CD14-positive monocyte (primary cell): ENCODE results near the gene SCN3B. TPM values are rescaled to one million over a fixed set of nuclear protein-coding genes. Genes with fewer than 3 reads are reported as not detected.

Experiments used
- DNase-seq, 3 donors: peaks; one replicate each; pipeline ENCODE4 v3.0.0-alpha.2; 2011 to 2022
- H2AFZ ChIP-seq: 2 replicates; pipeline ENCODE4 v1.6.0; 2012; ENCODE audit warnings: mild to moderate bottlenecking, low read depth, low read length, inconsistent platforms; ENCODE audit not compliant: insufficient read depth, poor library complexity, severe bottlenecking
- H3K27ac ChIP-seq, 2 donors: 1 replicate in 1 of 2; 2 replicates in 1 of 2; pipeline ENCODE4 v1.5.1; 2012 to 2013; ENCODE audit warnings: low read length in 2 of 2, control low read depth in 1 of 2, inconsistent platforms in 1 of 2, low read depth in 1 of 2, mild to moderate bottlenecking in 1 of 2
- H3K27me3 ChIP-seq, 2 donors: one replicate each; pipeline versions ENCODE4 v1.6.0 to v1.6.1; 2011 to 2013; ENCODE audit warnings: low read length in 2 of 2; ENCODE audit not compliant: control insufficient read depth in 2 of 2, insufficient read depth in 2 of 2
- H3K36me3 ChIP-seq, 2 donors: replicated peaks in 1 of 2; 1 replicate in 1 of 2; 2 replicates in 1 of 2; pipeline versions ENCODE4 v1.5.1 to v1.6.1; 2012 to 2013; ENCODE audit warnings: low read length in 2 of 2, control low read depth in 1 of 2, inconsistent platforms in 1 of 2, mild to moderate bottlenecking in 1 of 2; ENCODE audit not compliant: insufficient read depth in 2 of 2, control insufficient read depth in 1 of 2
- H3K4me1 ChIP-seq, 2 donors: 1 replicate in 1 of 2; 2 replicates in 1 of 2; pipeline versions ENCODE4 v1.5.1 to v1.6.1; 2012 to 2013; ENCODE audit warnings: low read length in 2 of 2, control low read depth in 1 of 2, inconsistent platforms in 1 of 2, mild to moderate bottlenecking in 1 of 2, moderate library complexity in 1 of 2; ENCODE audit not compliant: insufficient read depth in 2 of 2, control insufficient read depth in 1 of 2
- H3K4me2 ChIP-seq: replicated peaks from 2 replicates; pipeline ENCODE3; 2012; ENCODE audit warnings: low read length, moderate library complexity, mild to moderate bottlenecking; ENCODE audit not compliant: poor library complexity, severe bottlenecking; ENCODE audit errors: extremely low read depth
- H3K4me3 ChIP-seq, 3 experiments: fragments of 200-600 bp in 1 of 3; sonication (generic) in 1 of 3; replicated peaks in 1 of 3; 1 replicate in 2 of 3; 2 replicates in 1 of 3; pipeline ENCODE4 v1.5.1; 2011 to 2013; ENCODE audit warnings: low read length in 3 of 3, mild to moderate bottlenecking in 3 of 3, control low read depth in 2 of 3, low read depth in 2 of 3, inconsistent platforms in 1 of 3, moderate library complexity in 1 of 3
- H3K79me2 ChIP-seq: 2 replicates; pipeline ENCODE4 v1.6.0; 2012; ENCODE audit warnings: mild to moderate bottlenecking, control low read depth, inconsistent platforms, low read length, moderate library complexity; ENCODE audit not compliant: insufficient read depth
- H3K9ac ChIP-seq: 2 replicates; pipeline ENCODE4 v1.6.0; 2017; ENCODE audit warnings: low read length, mild to moderate bottlenecking; ENCODE audit not compliant: insufficient read depth, poor library complexity, severe bottlenecking
- H3K9me3 ChIP-seq, 2 donors: replicated peaks in 1 of 2; 1 replicate in 1 of 2; 2 replicates in 1 of 2; pipeline versions ENCODE4 v1.5.1 to v1.6.1; 2012 to 2013; ENCODE audit warnings: low read length in 2 of 2, control low read depth in 1 of 2; ENCODE audit not compliant: control insufficient read depth in 1 of 2, insufficient read depth in 1 of 2
- H4K20me1 ChIP-seq: 2 replicates; pipeline ENCODE4 v1.6.0; 2012; ENCODE audit warnings: mild to moderate bottlenecking, low read length, control low read depth, moderate library complexity; ENCODE audit not compliant: insufficient read depth
- H3K27ac Mint-ChIP-seq, 7 donors: one replicate each; pipeline ENCODE4 v1.8.0; 2020; ENCODE audit warnings: mild to moderate bottlenecking in 7 of 7, mixed read lengths in 7 of 7, moderate library complexity in 6 of 7, inconsistent platforms in 2 of 7
- H3K27me3 Mint-ChIP-seq, 3 donors: one replicate each; pipeline ENCODE4 v1.8.0; 2021 to 2022; ENCODE audit warnings: low read depth in 3 of 3, mild to moderate bottlenecking in 3 of 3, mixed read lengths in 3 of 3, moderate library complexity in 3 of 3, inconsistent platforms in 1 of 3
- H3K36me3 Mint-ChIP-seq, 2 donors: one replicate each; pipeline ENCODE4 v1.8.0; 2020; ENCODE audit warnings: mixed read lengths in 2 of 2, inconsistent platforms in 1 of 2, mild to moderate bottlenecking in 1 of 2
- H3K4me1 Mint-ChIP-seq: one replicate; pipeline ENCODE4 v1.8.0; 2020; ENCODE audit warnings: mild to moderate bottlenecking, mixed read lengths
- H3K4me3 Mint-ChIP-seq, 2 donors: one replicate each; pipeline ENCODE4 v1.8.0; 2020; ENCODE audit warnings: mild to moderate bottlenecking in 2 of 2, mixed read lengths in 2 of 2, moderate library complexity in 1 of 2
- H3K9me3 Mint-ChIP-seq, 7 donors: one replicate each; pipeline ENCODE4 v1.8.0; 2020 to 2022; ENCODE audit warnings: mixed read lengths in 7 of 7, mild to moderate bottlenecking in 6 of 7, moderate library complexity in 6 of 7, inconsistent platforms in 2 of 7
- CTCF ChIP-seq: fragments of 200-600 bp; IDR thresholded peaks from one replicate; pipeline ENCODE4 v1.8.0; 2022; ENCODE audit warnings: antibody characterized with exemption, mild to moderate bottlenecking
- WGBS: methylation state at CpG from one replicate; pipeline ENCODE4 v1.1.5; 2013; ENCODE audit warnings: missing lambda C conversion rate; ENCODE audit not compliant: insufficient coverage; 5-methylcytosine and 5-hydroxymethylcytosine counted together
- intact Hi-C, 2 donors: fragments of 100-400 bp; cut with micrococcal nuclease; formaldehyde crosslinking; loops; one replicate each; pipeline versions ENCODE4 v1.15.0 to v1.15.1; 2023
- polyA plus RNA-seq, 3 donors: library from polyadenylated mRNA; depleted of rRNA in 1 of 3; unstranded in 2 of 3; stranded (reverse) in 1 of 3; fragments of 300-500 nt in 2 of 3; fragments of >200 nt in 1 of 3; fragmentation: Illumina TruSeq in 2 of 3; gene quantifications; 1 replicate in 2 of 3; 2 replicates in 1 of 3; pipeline ENCODE4 v1.2.3, GENCODE V29; 2012 to 2021

SCN3B gene
- polyA plus RNA-seq, 3 donors = not detected

- H4K20me1 ChIP-seq = no peaks in the 10 kb centered on the region
- H3K36me3 Mint-ChIP-seq = no peaks in the 10 kb centered on the region
- no peaks in the 10 kb centered on the region for H3K9me3 Mint-ChIP-seq
- WGBS = 82% methylated on average over 7 of the region's 9 CpGs
- H3K79me2 ChIP-seq = no peaks in the 10 kb centered on the region
- no peaks in the 10 kb centered on the region for H3K36me3 ChIP-seq
- H3K4me2 ChIP-seq = no peak overlapping the region
- no peak overlapping the region for H3K9ac ChIP-seq
- H3K27me3 ChIP-seq = no peaks in the 10 kb centered on the region
- H3K9me3 ChIP-seq = no peaks in the 10 kb centered on the region
- no peaks in the 10 kb centered on the region for H3K4me1 ChIP-seq
- peaks cover 0 to 8% (median 4%) of the 10 kb centered on the region in 3 donors for H3K27me3 Mint-ChIP-seq
- no peak for TF ChIP-seq CTCF
- H3K4me3 ChIP-seq = no peak overlapping the region
- no peak overlapping the region for H2AFZ ChIP-seq
- no peak overlapping the region for H3K4me3 Mint-ChIP-seq
- H3K4me1 Mint-ChIP-seq = peaks cover 5% of the 10 kb centered on the region
- DNase-seq = no peak
- peak overlapping the region in 1 of 7 donors; percentile 58 for H3K27ac Mint-ChIP-seq
- H3K27ac ChIP-seq = no peak overlapping the region
- intact Hi-C loops = no loop called here
These were observed 47.7 kb upstream of the SCN3B start for GRCh38 chr11:123702139-123702538.

GRCh38 chr11:123700772-123701171, 46.3 kb upstream of the SCN3B start:
- H3K36me3 ChIP-seq = no peaks in the 10 kb centered on the region
- H3K4me3 Mint-ChIP-seq = no peak overlapping the region
- peaks cover 0 to 5% (median 4%) of the 10 kb centered on the region in 3 donors for H3K27me3 Mint-ChIP-seq
- no peaks in the 10 kb centered on the region for H4K20me1 ChIP-seq
- H3K4me1 ChIP-seq = no peaks in the 10 kb centered on the region
- H3K9me3 ChIP-seq = no peaks in the 10 kb centered on the region
- H3K9ac ChIP-seq = no peak overlapping the region
- H3K27ac ChIP-seq = no peak overlapping the region
- no peaks in the 10 kb centered on the region for H3K9me3 Mint-ChIP-seq
- H3K4me1 Mint-ChIP-seq = peaks cover 5% of the 10 kb centered on the region
- no peak for TF ChIP-seq CTCF
- no peak for DNase-seq
- WGBS = 23% methylated on average over 2 of the region's 3 CpGs
- no peak overlapping the region for H2AFZ ChIP-seq
- H3K36me3 Mint-ChIP-seq = no peaks in the 10 kb centered on the region
- intact Hi-C loops = no loop called here
- peak overlapping the region in 1 of 7 donors; percentile 52 for H3K27ac Mint-ChIP-seq
- no peaks in the 10 kb centered on the region for H3K79me2 ChIP-seq
- no peak overlapping the region for H3K4me3 ChIP-seq
- no peak overlapping the region for H3K4me2 ChIP-seq
- no peaks in the 10 kb centered on the region for H3K27me3 ChIP-seq
